Measurements from ENCODE around the gene CDH4.
"Not testable (repeated sequence)": the region's sequence is repeated elsewhere in the genome, so short reads cannot be mapped to it uniquely, and the experiment has no call there.

The CDH4 gene

GRCh38 chr20:61968932-61969331 lies 716.9 kb downstream of the CDH4 start:
- in situ Hi-C loops (cut with HindIII; ENCODE audit: low sequenced_read_pairs) = no loop called here

GRCh38 chr20:61969806-61970205 lies 717.7 kb downstream of the CDH4 start:
- in situ Hi-C loops (cut with HindIII; ENCODE audit: low sequenced_read_pairs) = no loop called here

- in situ Hi-C loops (cut with HindIII; ENCODE audit: low sequenced_read_pairs) = no loop called here
Measured at GRCh38 chr20:61970357-61970756, 718.3 kb downstream of the CDH4 start.

GRCh38 chr20:61971595-61971994 lies 719.5 kb downstream of the CDH4 start:
- in situ Hi-C loops (cut with HindIII; ENCODE audit: low sequenced_read_pairs) = not testable (repeated sequence)

- in situ Hi-C loops (cut with HindIII; ENCODE audit: low sequenced_read_pairs) = no loop called here
Measured at GRCh38 chr20:61972636-61973508, 720.8 kb downstream of the CDH4 start.

GRCh38 chr20:61973515-61974356 lies 721.7 kb downstream of the CDH4 start:
- in situ Hi-C loops (cut with HindIII; ENCODE audit: low sequenced_read_pairs) = no loop called here

- in situ Hi-C loops (cut with HindIII; ENCODE audit: low sequenced_read_pairs) = no loop called here
Measured at GRCh38 chr20:61974357-61974665, 722.2 kb downstream of the CDH4 start.

GRCh38 chr20:61975407-61976129 lies 723.5 kb downstream of the CDH4 start:
- in situ Hi-C loops (cut with HindIII; ENCODE audit: low sequenced_read_pairs) = no loop called here

GRCh38 chr20:61976263-61976643 lies 724.2 kb downstream of the CDH4 start:
- in situ Hi-C loops (cut with HindIII; ENCODE audit: low sequenced_read_pairs) = no loop called here

GRCh38 chr20:61976644-61977418 lies 724.8 kb downstream of the CDH4 start:
- in situ Hi-C loops (cut with HindIII; ENCODE audit: low sequenced_read_pairs) = no loop called here

- in situ Hi-C loops (cut with HindIII; ENCODE audit: low sequenced_read_pairs) = no loop called here
Measured at GRCh38 chr20:61977419-61977786, 725.3 kb downstream of the CDH4 start.

GRCh38 chr20:61978491-61978890 lies 726.4 kb downstream of the CDH4 start:
- in situ Hi-C loops (cut with HindIII; ENCODE audit: low sequenced_read_pairs) = no loop called here

GRCh38 chr20:61979090-61979489 lies 727.0 kb downstream of the CDH4 start:
- in situ Hi-C loops (cut with HindIII; ENCODE audit: low sequenced_read_pairs) = no loop called here

GRCh38 chr20:61979701-61980635 lies 727.9 kb downstream of the CDH4 start:
- in situ Hi-C loops (cut with HindIII; ENCODE audit: low sequenced_read_pairs) = no loop called here

GRCh38 chr20:61980647-61981583 lies 728.9 kb downstream of the CDH4 start:
- in situ Hi-C loops (cut with HindIII; ENCODE audit: low sequenced_read_pairs) = no loop called here

GRCh38 chr20:61981691-61982090 lies 729.6 kb downstream of the CDH4 start:
- in situ Hi-C loops (cut with HindIII; ENCODE audit: low sequenced_read_pairs) = not testable (repeated sequence)

GRCh38 chr20:61982191-61982950 lies 730.3 kb downstream of the CDH4 start:
- in situ Hi-C loops (cut with HindIII; ENCODE audit: low sequenced_read_pairs) = no loop called here

- in situ Hi-C loops (cut with HindIII; ENCODE audit: low sequenced_read_pairs) = no loop called here
Measured at GRCh38 chr20:61982951-61983315, 730.9 kb downstream of the CDH4 start.
